ENCODE measurements around the gene PRR14. TPM values are rescaled to one million over a fixed set of nuclear protein-coding genes. Genes with fewer than 3 reads are reported as not detected.
"Not testable (repeated sequence)": the region's sequence is repeated elsewhere in the genome, so short reads cannot be mapped to it uniquely, and the experiment has no call there.

PRR14 gene
- total RNA-seq, 2 experiments from 2014 or later = 73.2 to 83.2 TPM

DNA sequence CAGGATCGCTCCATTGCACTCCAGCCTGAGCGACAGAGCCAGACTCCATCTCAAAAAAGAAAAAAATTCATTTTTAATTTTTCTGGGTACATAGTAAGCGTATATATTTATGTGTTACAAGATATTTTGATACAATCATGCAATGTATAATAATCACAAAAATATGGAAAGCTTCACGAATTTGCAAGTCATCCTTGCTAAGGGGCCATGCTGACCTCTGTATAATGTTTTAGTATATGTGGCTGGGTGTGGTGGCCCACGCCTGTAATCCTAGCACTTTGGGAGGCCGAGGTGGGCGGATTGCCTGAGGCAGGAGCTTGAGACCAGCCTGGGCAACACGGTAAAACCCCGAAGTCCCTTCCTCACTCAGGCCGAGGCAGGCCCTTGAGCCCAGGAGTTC lies 24.4 kb downstream of the PRR14 start:
- Mint-ChIP-seq H3K4me1 (ENCODE audit: low read depth) (no peaks in the 10 kb centered on the region), H3K9me3 (no peaks in the 10 kb centered on the region), H3K36me3 (peaks cover 3% of the 10 kb centered on the region), H3K27me3 (no peaks in the 10 kb centered on the region), H3K4me3 (no peak overlapping the region), H3K27ac (no peak overlapping the region)
- no peak for DNase-seq
- POLR2A ChIA-PET = interaction anchor here (0.6 to 1.1 kb wide), 2 partner anchors 9 to 15 kb away, joined by 3 read pairs; no protein-coding TSS in a partner anchor
- CTCF ChIA-PET = interaction anchor here (1.3 kb wide), 1 partner anchor 19 kb away, joined by 3 read pairs; no protein-coding TSS in a partner anchor
- intact Hi-C loops (cut with micrococcal nuclease) = no loop called here

DNA sequence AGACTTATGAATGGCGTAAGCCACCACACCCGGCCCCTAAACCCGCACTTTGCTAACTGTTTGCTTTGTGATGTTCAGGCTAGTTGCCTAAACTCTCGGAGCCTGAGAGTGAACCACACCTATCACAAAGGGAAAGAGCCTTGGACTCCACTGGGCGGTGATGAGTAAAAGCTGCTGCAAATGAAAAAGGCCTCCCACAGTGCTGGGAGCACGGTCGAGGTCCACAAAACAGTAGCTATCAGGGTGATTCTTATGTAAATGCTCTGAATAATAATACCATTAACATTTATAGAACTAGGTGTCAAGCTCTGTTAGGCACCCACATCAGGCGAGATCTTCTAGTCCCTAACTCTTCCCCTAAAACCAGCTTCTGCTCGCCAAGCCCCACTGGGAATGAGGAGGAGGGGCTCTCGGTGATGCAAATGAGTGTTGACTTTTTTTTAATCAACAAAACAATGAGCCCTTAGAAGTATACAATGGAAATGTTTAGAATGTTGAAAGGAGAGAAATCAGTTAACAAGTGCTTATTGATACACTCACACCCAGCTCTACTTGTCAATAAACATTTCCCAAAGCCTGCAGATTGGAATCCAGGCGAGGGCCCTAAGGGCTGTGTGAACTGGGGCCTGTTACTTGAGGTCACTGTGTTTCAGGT lies 27.3 kb downstream of the PRR14 start:
- no peaks in the 10 kb centered on the region for H3K4me1 Mint-ChIP-seq (ENCODE audit: low read depth)
- CTCF ChIA-PET = interaction anchor here (0.6 to 1.1 kb wide), 2 partner anchors 16 to 82 kb away, joined by 3 to 4 read pairs; no protein-coding TSS in a partner anchor
- H3K9me3 Mint-ChIP-seq = no peaks in the 10 kb centered on the region
- no peaks in the 10 kb centered on the region for H3K36me3 Mint-ChIP-seq
- intact Hi-C loops (cut with micrococcal nuclease) = no loop called here
- POLR2A ChIA-PET = no interaction called here
- no peak for DNase-seq
- H3K4me3 Mint-ChIP-seq = no peak overlapping the region
- H3K27ac Mint-ChIP-seq = no peak overlapping the region
- no peaks in the 10 kb centered on the region for H3K27me3 Mint-ChIP-seq

DNA sequence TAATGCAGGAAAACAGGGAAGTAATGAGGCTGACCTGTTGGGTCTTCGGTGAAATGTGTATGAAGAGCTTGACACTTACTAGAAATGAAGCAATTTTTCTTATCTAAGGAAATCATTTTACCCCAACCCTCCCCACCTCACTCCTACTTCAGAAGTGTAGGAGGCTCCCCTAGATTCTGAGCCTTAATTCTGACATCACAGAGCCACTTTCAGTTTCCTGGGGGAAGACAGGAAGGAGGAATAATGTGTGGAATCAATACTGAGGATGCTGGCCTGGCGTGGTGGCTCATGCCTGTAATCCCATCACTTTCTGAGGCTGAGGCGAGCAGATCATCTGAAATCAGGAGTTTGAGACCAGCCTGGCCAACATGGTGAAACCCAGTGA lies 27.8 kb downstream of the PRR14 start:
- Mint-ChIP-seq H3K27me3 (no peaks in the 10 kb centered on the region), H3K9me3 (no peaks in the 10 kb centered on the region), H3K4me3 (no peak overlapping the region), H3K36me3 (no peaks in the 10 kb centered on the region), H3K27ac (no peak overlapping the region), H3K4me1 (ENCODE audit: low read depth) (no peaks in the 10 kb centered on the region)
- POLR2A ChIA-PET = no interaction called here
- intact Hi-C loops (cut with micrococcal nuclease) = no loop called here
- CTCF ChIA-PET = interaction anchor here (0.6 to 1.1 kb wide), 2 partner anchors 15 to 81 kb away, joined by 3 to 4 read pairs; no protein-coding TSS in a partner anchor
- DNase-seq = no peak

DNA sequence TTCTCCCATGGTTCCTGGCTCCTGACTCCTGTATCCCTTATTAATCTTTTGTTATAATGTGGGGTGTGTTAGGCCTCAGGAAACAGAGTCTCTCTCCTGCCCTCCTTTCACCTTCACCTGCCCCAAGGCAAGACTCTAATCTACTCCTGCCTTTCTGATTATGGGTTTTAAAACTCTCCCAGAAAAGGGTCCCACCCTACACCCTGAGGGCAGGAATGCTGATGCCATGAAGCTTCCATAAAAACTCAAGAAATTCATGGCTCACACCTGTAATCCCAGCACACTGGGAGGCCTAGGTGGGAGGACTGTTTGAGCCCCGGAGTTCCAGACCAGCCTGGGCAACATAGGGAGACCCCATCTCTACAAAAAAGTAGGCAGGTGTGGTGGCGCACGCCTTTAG lies 29.6 kb downstream of the PRR14 start:
- ChIA-PET POLR2A (interaction anchor here (0.6 kb wide), 2 partner anchors 13 to 51 kb away, joined by 3 read pairs; no protein-coding TSS in a partner anchor), CTCF (interaction anchor here (0.7 kb wide), 1 partner anchor 14 kb away, joined by 4 read pairs; no protein-coding TSS in a partner anchor)
- no peaks in the 10 kb centered on the region for H3K27me3 Mint-ChIP-seq
- H3K36me3 Mint-ChIP-seq = no peaks in the 10 kb centered on the region
- no peaks in the 10 kb centered on the region for H3K9me3 Mint-ChIP-seq
- H3K27ac Mint-ChIP-seq = no peak overlapping the region
- no peaks in the 10 kb centered on the region for H3K4me1 Mint-ChIP-seq (ENCODE audit: low read depth)
- DNase-seq = no peak
- intact Hi-C loops (cut with micrococcal nuclease) = no loop called here
- no peak overlapping the region for H3K4me3 Mint-ChIP-seq

DNA sequence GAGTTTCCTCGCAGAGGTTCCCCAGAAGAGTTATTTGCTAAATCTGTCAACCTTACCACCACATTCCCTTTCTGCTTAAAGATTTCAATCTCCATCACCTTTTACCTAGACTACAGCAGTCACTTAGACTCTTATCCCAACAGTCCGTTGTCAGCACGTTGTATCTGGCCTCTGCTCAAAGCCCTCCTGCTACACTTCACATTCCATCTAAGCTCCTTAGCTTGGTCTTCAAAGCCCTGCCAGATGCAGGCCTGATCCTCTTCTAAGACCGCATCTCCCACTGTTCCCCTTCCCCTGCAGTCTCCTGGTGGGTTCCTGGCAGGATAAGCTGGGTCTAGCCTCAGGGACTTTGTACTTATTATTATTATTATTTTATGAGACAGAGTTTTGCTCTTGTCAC lies 37.9 kb downstream of the PRR14 start:
- Mint-ChIP-seq H3K27ac (no peak overlapping the region), H3K36me3 (no peaks in the 10 kb centered on the region), H3K27me3 (no peaks in the 10 kb centered on the region), H3K9me3 (no peaks in the 10 kb centered on the region), H3K4me3 (no peak overlapping the region), H3K4me1 (ENCODE audit: low read depth) (peaks cover 6% of the 10 kb centered on the region)
- intact Hi-C loops (cut with micrococcal nuclease) = no loop called here
- DNase-seq = no peak
- ChIA-PET CTCF (no interaction called here), POLR2A (interaction anchor here (1.1 kb wide), 1 partner anchor 39 kb away, joined by 3 read pairs; no protein-coding TSS in a partner anchor)

DNA sequence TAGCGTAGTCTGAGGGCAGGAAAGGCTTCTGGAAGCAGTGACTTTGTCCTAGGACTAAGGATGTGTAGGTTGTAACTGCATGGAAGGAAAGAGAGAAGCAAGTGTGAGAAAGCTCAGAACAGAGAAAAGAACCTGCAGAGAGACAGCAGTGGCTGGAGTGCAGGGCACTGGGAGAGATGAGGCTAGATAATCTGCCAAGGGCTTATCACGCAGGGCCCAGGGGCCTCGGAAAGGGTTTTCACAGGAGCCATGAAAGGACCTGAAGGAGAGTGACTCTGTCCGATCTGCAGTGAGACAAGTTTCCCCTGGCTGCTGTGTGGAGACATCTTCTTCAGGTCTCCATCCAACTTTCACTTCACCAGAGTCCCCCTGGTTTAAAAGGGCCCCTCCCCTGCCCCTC lies 41.1 kb downstream of the PRR14 start:
- Mint-ChIP-seq H3K27me3 (no peaks in the 10 kb centered on the region), H3K27ac (no peak overlapping the region), H3K9me3 (no peaks in the 10 kb centered on the region), H3K36me3 (no peaks in the 10 kb centered on the region), H3K4me3 (no peak overlapping the region), H3K4me1 (ENCODE audit: low read depth) (peaks cover 9% of the 10 kb centered on the region)
- DNase-seq = no peak
- ChIA-PET CTCF (interaction anchor here (3.0 to 8.2 kb wide), 2 partner anchors 19 to 32 kb away, joined by 14 to 86 read pairs; partner anchors contain the start of gene FBRS), POLR2A (no interaction called here)
- intact Hi-C loops (cut with micrococcal nuclease) = no loop called here

DNA sequence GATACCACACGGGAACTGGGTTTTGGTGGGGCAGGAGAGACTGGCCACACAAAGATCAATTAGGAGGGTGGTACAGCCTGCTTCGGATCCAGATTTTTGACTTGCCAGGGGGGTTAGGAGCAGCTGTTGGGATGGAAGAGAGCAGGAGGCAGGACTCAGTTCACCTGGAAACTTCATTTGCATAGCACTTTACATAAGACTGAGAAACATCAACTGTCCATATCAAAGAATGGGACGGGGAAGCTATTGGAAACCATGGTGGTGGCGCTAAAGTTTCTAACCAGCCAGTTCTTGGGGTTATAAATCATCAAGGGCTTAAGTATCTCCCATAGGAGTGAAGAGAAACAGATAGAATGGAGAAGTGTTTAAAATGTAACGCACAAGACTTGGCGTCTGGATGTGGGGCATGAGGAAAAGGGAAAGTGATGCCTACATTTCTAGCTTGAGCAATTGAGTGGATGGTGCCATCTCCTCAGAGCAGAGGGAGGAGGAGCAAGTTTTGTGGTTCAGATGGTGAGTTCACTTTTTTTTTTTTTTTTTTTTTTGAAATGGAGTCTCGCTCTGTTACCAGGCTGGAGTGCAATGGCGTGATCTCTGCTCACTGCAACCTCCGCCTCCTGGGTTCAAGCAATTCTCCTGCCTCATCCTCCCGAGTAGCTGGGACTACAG lies 41.8 kb downstream of the PRR14 start:
- no peaks in the 10 kb centered on the region for H3K9me3 Mint-ChIP-seq
- peak overlapping the region; percentile 38 for H3K27ac Mint-ChIP-seq
- peaks cover 15% of the 10 kb centered on the region for H3K4me1 Mint-ChIP-seq (ENCODE audit: low read depth)
- intact Hi-C loops (cut with micrococcal nuclease) = no loop called here
- no peaks in the 10 kb centered on the region for H3K27me3 Mint-ChIP-seq
- POLR2A ChIA-PET = interaction anchor here (1.7 to 2.0 kb wide), 2 partner anchors 20 to 32 kb away, joined by 4 to 10 read pairs; no protein-coding TSS in a partner anchor
- H3K4me3 Mint-ChIP-seq = no peak overlapping the region
- CTCF ChIA-PET = interaction anchor here (1.7 to 8.2 kb wide), 7 partner anchors 9 to 157 kb away, joined by 7 to 86 read pairs (median 14); partner anchors contain the start of genes FBRS, PRR14 and ZNF747
- DNase-seq = no peak
- H3K36me3 Mint-ChIP-seq = no peaks in the 10 kb centered on the region

DNA sequence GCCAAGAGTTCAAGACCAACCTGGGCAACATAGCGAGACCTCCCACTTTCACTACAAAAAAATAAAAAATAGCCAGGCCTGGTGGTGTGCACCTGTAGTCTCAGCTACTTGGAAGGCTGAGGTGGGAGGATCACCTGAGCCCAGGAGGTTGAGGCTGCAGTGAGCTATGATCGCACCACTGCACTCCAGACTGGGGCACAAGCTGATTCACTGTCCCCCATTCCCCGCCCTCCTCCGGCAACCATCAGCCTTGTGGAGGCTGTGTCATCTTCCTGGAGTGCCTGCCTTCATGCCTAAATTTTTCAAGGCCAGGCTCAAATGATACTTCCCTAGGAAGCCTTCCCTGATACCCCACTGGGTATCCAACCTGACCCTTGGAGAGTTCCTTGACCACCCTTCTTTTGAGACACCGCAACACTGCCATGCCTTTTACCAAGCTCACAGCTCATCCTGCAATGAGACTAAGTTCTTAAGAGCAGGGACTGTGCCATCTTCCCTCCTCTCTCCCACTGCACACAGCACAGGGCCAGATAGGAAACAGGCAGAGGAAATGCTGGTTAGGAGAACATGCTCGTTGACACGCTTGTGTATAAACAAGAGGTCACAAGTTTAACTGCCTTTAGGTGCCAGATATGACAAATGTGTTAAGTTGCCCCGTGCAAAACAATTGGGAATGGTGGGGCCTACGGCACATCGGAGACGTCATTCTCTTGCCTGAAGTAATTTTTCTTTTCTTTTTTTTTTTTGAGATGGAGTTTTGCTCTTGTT lies 44.4 kb downstream of the PRR14 start:
- peaks cover 25% of the 10 kb centered on the region for H3K4me1 Mint-ChIP-seq (ENCODE audit: low read depth)
- intact Hi-C loops (cut with micrococcal nuclease) = loop anchor here (1.0 to 5.0 kb wide), 3 partner anchors 37 to 888 kb away; partner anchors contain the start of genes DCTPP1, FBRS and MAZ
- H3K9me3 Mint-ChIP-seq = no peaks in the 10 kb centered on the region
- DNase-seq = no peak
- H3K27ac Mint-ChIP-seq = no peak overlapping the region
- no peaks in the 10 kb centered on the region for H3K27me3 Mint-ChIP-seq
- CTCF ChIA-PET = interaction anchor here (0.6 to 8.2 kb wide), 16 partner anchors 10 to 223 kb away, joined by 3 to 86 read pairs (median 12); partner anchors contain the start of genes FBRS and PRR14
- POLR2A ChIA-PET = interaction anchor here (1.1 to 1.6 kb wide), 2 partner anchors 36 to 45 kb away, joined by 4 to 5 read pairs; partner anchors contain the start of gene PRR14
- H3K4me3 Mint-ChIP-seq = no peak overlapping the region
- peaks cover 12% of the 10 kb centered on the region for H3K36me3 Mint-ChIP-seq

DNA sequence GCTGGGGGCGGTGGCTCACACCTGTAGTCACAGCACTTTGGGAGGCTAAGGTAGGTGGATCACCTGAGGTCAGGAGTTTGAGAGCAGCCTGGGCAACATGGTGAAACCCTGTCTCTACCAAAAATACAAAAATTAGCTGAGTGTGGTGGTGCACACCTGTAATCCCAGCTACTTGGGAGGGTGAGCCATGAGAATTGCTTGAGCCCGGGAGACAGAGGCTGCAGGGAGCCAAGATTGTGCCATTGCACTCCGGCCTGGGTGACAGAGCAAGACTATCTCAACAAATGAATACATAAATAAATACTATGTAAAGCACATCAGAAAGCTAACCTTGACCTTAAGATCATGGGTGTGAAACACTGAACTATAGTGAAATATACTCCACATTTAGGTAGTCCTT lies 45.9 kb downstream of the PRR14 start:
- H3K36me3 Mint-ChIP-seq = peaks cover 19% of the 10 kb centered on the region

DNA sequence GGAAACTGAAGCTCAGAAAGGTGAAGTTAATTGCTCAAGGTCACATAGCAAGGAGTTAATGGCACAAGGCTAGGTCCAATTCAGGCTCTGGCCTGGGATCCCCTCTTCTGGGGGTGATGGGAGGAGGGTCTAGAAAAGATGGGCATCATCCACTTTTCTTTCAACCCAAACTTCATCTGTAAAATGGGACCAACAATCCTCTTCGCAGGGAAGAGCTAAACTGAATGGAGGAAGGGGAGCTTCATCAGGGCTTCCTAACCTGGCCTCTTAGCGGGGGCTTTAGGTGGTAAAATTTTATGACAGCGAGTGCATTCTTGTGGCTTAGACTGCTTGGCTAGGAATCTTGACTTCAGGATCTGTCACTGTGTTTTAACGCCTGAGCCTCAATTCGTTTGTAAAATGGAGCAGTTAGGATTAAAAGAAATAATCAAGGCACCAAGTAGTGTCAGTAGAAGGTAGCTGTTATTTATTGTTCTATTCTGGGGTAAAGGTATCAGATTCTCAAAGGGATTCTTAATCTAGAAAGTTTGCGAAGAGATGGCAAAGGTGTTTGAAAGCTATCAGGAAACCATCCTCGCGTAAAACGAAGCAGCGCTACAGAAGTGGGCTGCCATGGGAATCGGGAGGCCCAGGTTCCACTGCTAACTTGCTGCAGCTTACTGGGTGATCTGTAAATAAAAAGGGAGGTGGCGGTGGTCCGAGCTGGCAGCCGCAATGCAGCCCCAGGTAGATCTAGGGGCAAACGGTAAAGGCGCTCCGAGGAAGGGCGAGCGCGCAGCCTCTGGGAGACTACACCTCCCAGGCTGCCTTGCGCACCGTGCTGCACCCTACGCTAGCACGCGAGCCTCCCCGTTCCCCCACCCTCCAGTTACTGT lies 46.7 kb downstream of the PRR14 start:
- peak overlapping the region; percentile 96 for H3K4me3 Mint-ChIP-seq
- intact Hi-C loops (cut with micrococcal nuclease) = loop anchor here (1.0 to 5.0 kb wide), 6 partner anchors 39 to 890 kb away; partner anchors contain the start of genes DCTPP1, FBRS, MAZ and PHKG2
- peaks cover 31% of the 10 kb centered on the region for H3K4me1 Mint-ChIP-seq (ENCODE audit: low read depth)
- no peak for DNase-seq
- ChIA-PET CTCF (interaction anchor here (0.6 to 8.2 kb wide), 10 partner anchors 14 to 445 kb away, joined by 3 to 86 read pairs (median 5); partner anchors contain the start of genes FBRS, PRR14 and ZNF747), POLR2A (interaction anchor here (0.6 to 1.9 kb wide), 6 partner anchors 13 to 50 kb away, joined by 3 to 13 read pairs (median 4); partner anchors contain the start of genes PHKG2 and PRR14)
- peak overlapping the region; percentile 99 for H3K27ac Mint-ChIP-seq
- H3K27me3 Mint-ChIP-seq = no peaks in the 10 kb centered on the region
- H3K9me3 Mint-ChIP-seq = no peaks in the 10 kb centered on the region
- H3K36me3 Mint-ChIP-seq = peaks cover 20% of the 10 kb centered on the region

More for the DNA sequence above, 45.9 kb downstream of the PRR14 start:
- ChIA-PET CTCF (interaction anchor here (1.1 to 8.2 kb wide), 8 partner anchors 36 to 446 kb away, joined by 3 to 86 read pairs (median 5); partner anchors contain the start of genes FBRS, PRR14 and ZNF747), POLR2A (interaction anchor here (0.6 to 1.9 kb wide), 6 partner anchors 12 to 106 kb away, joined by 3 to 13 read pairs (median 4); partner anchors contain the start of genes PHKG2 and PRR14)
- H3K27ac Mint-ChIP-seq, DNase-seq, H3K9me3 Mint-ChIP-seq, H3K27me3 Mint-ChIP-seq, H3K4me3 Mint-ChIP-seq: not testable (repeated sequence)
- intact Hi-C loops (cut with micrococcal nuclease) = loop anchor here (5.0 kb wide), 2 partner anchors 264 to 889 kb away; partner anchors contain the start of genes DCTPP1 and MAZ
- peaks cover 31% of the 10 kb centered on the region for H3K4me1 Mint-ChIP-seq (ENCODE audit: low read depth)
